M059J (cell line): Measurements from ENCODE around the gene NAA80. TPM values are rescaled to one million over a fixed set of nuclear protein-coding genes. Genes with fewer than 3 reads are reported as not detected.
"Not testable (repeated sequence)": the region's sequence is repeated elsewhere in the genome, so short reads cannot be mapped to it uniquely, and the experiment has no call there.

Source experiments
- DNase-seq: peaks from one replicate; pipeline ENCODE4 v3.0.0-alpha.2; 2012; ENCODE audit warnings: low read depth
- total RNA-seq: library from RNA; depleted of rRNA; stranded (reverse); fragments of >200 nt; shearing (Covaris generic); gene quantifications from 2 replicates; pipeline ENCODE4 v1.2.3, GENCODE V29; 2014

The NAA80 gene
- total RNA-seq, 1 experiment from 2014 or later: 8.9 TPM

GRCh38 chr3:50271314-50271936, 27.8 kb downstream of the NAA80 start:
- DNase-seq: no peak

GRCh38 chr3:50270422-50271224, 28.6 kb downstream of the NAA80 start:
- DNase-seq: peak; percentile 37

GRCh38 chr3:50269977-50270413, 29.2 kb downstream of the NAA80 start:
- DNase-seq: peak; percentile 80

- DNase-seq: no peak
Measured at GRCh38 chr3:50269460-50269859, 29.7 kb downstream of the NAA80 start.

- peak; percentile 88 for DNase-seq
Measured at GRCh38 chr3:50268703-50269451, 30.3 kb downstream of the NAA80 start, which contains the start of gene SEMA3B. Gene SEMA3B (plus strand): TSS chr3:50269147. CDS start chr3:50269241, 94 bp downstream.

GRCh38 chr3:50268276-50268675, 30.9 kb downstream of the NAA80 start:
- no peak for DNase-seq

GRCh38 chr3:50267280-50267913, 31.8 kb downstream of the NAA80 start:
- no peak for DNase-seq

- no peak for DNase-seq
Measured at GRCh38 chr3:50266836-50267235, 32.4 kb downstream of the NAA80 start.

- no peak for DNase-seq
Measured at GRCh38 chr3:50266017-50266416, 33.2 kb downstream of the NAA80 start.

GRCh38 chr3:50265571-50265970, 33.6 kb downstream of the NAA80 start:
- DNase-seq: no peak

GRCh38 chr3:50264964-50265485, 34.2 kb downstream of the NAA80 start:
- peak; percentile 59 for DNase-seq

GRCh38 chr3:50264383-50264963, 34.7 kb downstream of the NAA80 start:
- DNase-seq: peak; percentile 90

- DNase-seq: peak; percentile 58
Measured at GRCh38 chr3:50263478-50264382, 35.5 kb downstream of the NAA80 start.

- DNase-seq: no peak
Measured at GRCh38 chr3:50262778-50263177, 36.4 kb downstream of the NAA80 start.

- DNase-seq: not testable (repeated sequence)
Measured at GRCh38 chr3:50262200-50262599, 37.0 kb downstream of the NAA80 start.

GRCh38 chr3:50261505-50261904, 37.7 kb downstream of the NAA80 start:
- DNase-seq: no peak

- no peak for DNase-seq
Measured at GRCh38 chr3:50260942-50261441, 38.2 kb downstream of the NAA80 start.

- peak; percentile 81 for DNase-seq
Measured at GRCh38 chr3:50260027-50260941, 38.9 kb downstream of the NAA80 start.
